HepG2 (cell line): ENCODE data around the gene ACTL7B. TPM values are rescaled to one million over a fixed set of nuclear protein-coding genes. Genes with fewer than 3 reads are reported as not detected.

Experiments used
- ARID2 ChIP-seq: sonication (generic); formaldehyde crosslinking; IDR thresholded peaks from 2 replicates; pipeline ENCODE4 v1.8.1; 2022; ENCODE audit warnings: mild to moderate bottlenecking, missing genetic modification reagents, borderline replicate concordance
- CCAR2 ChIP-seq: fragments of 200-400 bp; formaldehyde crosslinking; optimal IDR thresholded peaks from 2 replicates; pipeline ENCODE3; 2018; ENCODE audit warnings: low read depth, mild to moderate bottlenecking, low read length, moderate library complexity
- CENPBD1 ChIP-seq: sonication (generic); formaldehyde crosslinking; IDR thresholded peaks from 2 replicates; pipeline ENCODE4 v1.8.0; 2022; ENCODE audit warnings: missing genetic modification reagents, low read depth, mild to moderate bottlenecking, borderline replicate concordance
- HOMEZ ChIP-seq: IDR thresholded peaks from 2 replicates; pipeline ENCODE4 v1.6.1; 2016; ENCODE audit warnings: low read depth
- MBNL3 ChIP-seq: fragments of 250-450 bp; sonication (Bioruptor Pico); conservative IDR thresholded peaks from 2 replicates; pipeline ENCODE4 v1.8.0; 2022; ENCODE audit warnings: mild to moderate bottlenecking, inconsistent platforms
- MLLT10 ChIP-seq: sonication (generic); formaldehyde crosslinking; IDR thresholded peaks from 2 replicates; pipeline ENCODE4 v1.4.0; 2020; ENCODE audit warnings: missing genetic modification reagents
- MTA3 ChIP-seq: sonication (generic); formaldehyde crosslinking; IDR thresholded peaks from 2 replicates; pipeline ENCODE4 v1.4.0; 2020; ENCODE audit warnings: missing genetic modification reagents
- MTF1 ChIP-seq: sonication (generic); formaldehyde crosslinking; IDR thresholded peaks from 2 replicates; pipeline ENCODE4 v1.5.0; 2020; ENCODE audit warnings: missing genetic modification reagents
- NFATC3 ChIP-seq: sonication (generic); formaldehyde crosslinking; IDR thresholded peaks from 2 replicates; pipeline ENCODE4 v1.5.1; 2020; ENCODE audit warnings: mild to moderate bottlenecking, missing genetic modification reagents
- RXRB ChIP-seq: IDR thresholded peaks from 2 replicates; pipeline ENCODE4 v1.6.1; 2016; ENCODE audit warnings: borderline replicate concordance, missing genetic modification reagents, missing compliant biosample characterization
- SOX6 ChIP-seq, 2 experiments: fragments of 450-650 bp in 1 of 2; sonication (generic) in 1 of 2; formaldehyde crosslinking in 1 of 2; IDR thresholded peaks; 2 replicates each; pipeline versions ENCODE4 v1.4.0 to v1.6.1; 2017 to 2020; ENCODE audit warnings: antibody characterized with exemption in 1 of 2, mild to moderate bottlenecking in 1 of 2, missing genetic modification reagents in 1 of 2
- ZBTB46 ChIP-seq: sonication (generic); formaldehyde crosslinking; IDR thresholded peaks from 2 replicates; pipeline ENCODE4 v1.4.0; 2020; ENCODE audit warnings: mild to moderate bottlenecking, missing genetic modification reagents, borderline replicate concordance
- ZMAT3 ChIP-seq: sonication (generic); formaldehyde crosslinking; conservative IDR thresholded peaks from 2 replicates; pipeline ENCODE4 v1.7.0; 2021; ENCODE audit warnings: missing genetic modification reagents
- ZNF136 ChIP-seq: sonication (generic); formaldehyde crosslinking; IDR thresholded peaks from 2 replicates; pipeline ENCODE4 v1.8.1; 2022; ENCODE audit warnings: low read depth, mild to moderate bottlenecking, moderate library complexity, missing genetic modification reagents
- ZNF230 ChIP-seq: sonication (generic); formaldehyde crosslinking; IDR thresholded peaks from 2 replicates; pipeline ENCODE4 v1.4.0; 2020; ENCODE audit warnings: mild to moderate bottlenecking, missing genetic modification reagents
- ZNF30 ChIP-seq: sonication (generic); formaldehyde crosslinking; IDR thresholded peaks from 2 replicates; pipeline ENCODE4 v1.5.0; 2020; ENCODE audit warnings: mild to moderate bottlenecking, missing genetic modification reagents
- ZNF503 ChIP-seq: sonication (generic); formaldehyde crosslinking; IDR thresholded peaks from 2 replicates; pipeline ENCODE4 v1.4.0; 2020; ENCODE audit warnings: missing genetic modification reagents
- ZNF746 ChIP-seq: sonication (generic); formaldehyde crosslinking; IDR thresholded peaks from 2 replicates; pipeline ENCODE4 v1.8.0; 2022; ENCODE audit warnings: mild to moderate bottlenecking, missing genetic modification reagents
- polyA plus RNA-seq, 8 experiments: library from polyadenylated mRNA; depleted of rRNA in 3 of 8; stranded (reverse) in 7 of 8; unstranded in 1 of 8; fragments of >200 nt; fragmentation: Illumina TruSeq in 4 of 8; extraction: Trizol in 4 of 8; gene quantifications; 2 replicates each; pipeline versions ENCODE4 v1.2.1 to v1.2.3, GENCODE V29; 2011 to 2016; ENCODE audit warnings: low read depth in 4 of 8, missing spikeins in 1 of 8, mixed read lengths in 1 of 8; ENCODE audit not compliant: insufficient read depth in 1 of 8
- total RNA-seq, 5 experiments: library from RNA; depleted of rRNA; stranded (reverse); fragments of >200 nt; fragmentation: Illumina TruSeq; extraction: Trizol; gene quantifications; 2 replicates each; pipeline ENCODE4 v1.2.3, GENCODE V29; 2016; ENCODE audit warnings: low read depth in 1 of 5
- TF ChIP-seq, protein P1 (sequence below): sonication (generic); formaldehyde crosslinking; IDR thresholded peaks from 2 replicates; pipeline ENCODE4 v1.5.0; 2020; ENCODE audit warnings: missing genetic modification reagents
- TF ChIP-seq, protein P2 (sequence below): sonication (generic); formaldehyde crosslinking; IDR thresholded peaks from 2 replicates; pipeline ENCODE4 v1.4.0; 2020; ENCODE audit warnings: missing genetic modification reagents, mild to moderate bottlenecking, borderline replicate concordance

Gene ACTL7B
- total and polyA plus RNA-seq, 2 of the 13 experiments (the other 11 are each of a cell fraction or from before 2014, with no cell fraction given), result 0.07 to 0.11 TPM

GRCh38 chr9:108869092-108869725, 13.4 kb upstream of the ACTL7B start (continued):
- no peak for TF ChIP-seq ZBTB46 (CRISPR knock-in tag)
- TF ChIP-seq CCAR2, result no peak
- TF ChIP-seq ZNF503 (CRISPR knock-in tag), result no peak
- TF ChIP-seq, protein P1, sequence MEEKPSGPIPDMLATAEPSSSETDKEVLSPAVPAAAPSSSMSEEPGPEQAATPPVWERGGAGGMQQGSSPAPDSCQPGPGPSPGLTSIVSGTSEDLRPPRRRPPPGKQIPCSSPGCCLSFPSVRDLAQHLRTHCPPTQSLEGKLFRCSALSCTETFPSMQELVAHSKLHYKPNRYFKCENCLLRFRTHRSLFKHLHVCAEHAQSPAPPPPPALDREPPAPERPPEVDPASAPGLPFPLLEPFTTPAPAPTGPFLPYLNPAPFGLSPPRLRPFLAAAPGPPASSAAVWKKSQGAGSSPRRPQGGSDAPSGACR (CRISPR knock-in tag), result 0 out of 2 replicates have a peak, but pooled peaks have one; percentile 65
- TF ChIP-seq, protein P2, sequence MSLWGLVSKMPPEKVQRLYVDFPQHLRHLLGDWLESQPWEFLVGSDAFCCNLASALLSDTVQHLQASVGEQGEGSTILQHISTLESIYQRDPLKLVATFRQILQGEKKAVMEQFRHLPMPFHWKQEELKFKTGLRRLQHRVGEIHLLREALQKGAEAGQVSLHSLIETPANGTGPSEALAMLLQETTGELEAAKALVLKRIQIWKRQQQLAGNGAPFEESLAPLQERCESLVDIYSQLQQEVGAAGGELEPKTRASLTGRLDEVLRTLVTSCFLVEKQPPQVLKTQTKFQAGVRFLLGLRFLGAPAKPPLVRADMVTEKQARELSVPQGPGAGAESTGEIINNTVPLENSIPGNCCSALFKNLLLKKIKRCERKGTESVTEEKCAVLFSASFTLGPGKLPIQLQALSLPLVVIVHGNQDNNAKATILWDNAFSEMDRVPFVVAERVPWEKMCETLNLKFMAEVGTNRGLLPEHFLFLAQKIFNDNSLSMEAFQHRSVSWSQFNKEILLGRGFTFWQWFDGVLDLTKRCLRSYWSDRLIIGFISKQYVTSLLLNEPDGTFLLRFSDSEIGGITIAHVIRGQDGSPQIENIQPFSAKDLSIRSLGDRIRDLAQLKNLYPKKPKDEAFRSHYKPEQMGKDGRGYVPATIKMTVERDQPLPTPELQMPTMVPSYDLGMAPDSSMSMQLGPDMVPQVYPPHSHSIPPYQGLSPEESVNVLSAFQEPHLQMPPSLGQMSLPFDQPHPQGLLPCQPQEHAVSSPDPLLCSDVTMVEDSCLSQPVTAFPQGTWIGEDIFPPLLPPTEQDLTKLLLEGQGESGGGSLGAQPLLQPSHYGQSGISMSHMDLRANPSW, result 0 out of 2 replicates have a peak, but pooled peaks have one; percentile 14
- 0 out of 2 replicates have a peak, but pooled peaks have one; percentile 10 for TF ChIP-seq ZNF230 (CRISPR knock-in tag)
- TF ChIP-seq ZNF136 (CRISPR knock-in tag), result 0 out of 2 replicates have a peak, but pooled peaks have one; percentile 63
- TF ChIP-seq MTA3 (CRISPR knock-in tag), result no peak
- TF ChIP-seq NFATC3 (CRISPR knock-in tag), result 0 out of 2 replicates have a peak, but pooled peaks have one; percentile 80
- TF ChIP-seq SOX6 (IDR thresholded peaks at IDR 0.05), result no peak
- TF ChIP-seq SOX6 (CRISPR knock-in tag; IDR thresholded peaks at IDR 0.05), result peak; percentile 88
- no peak for TF ChIP-seq ZNF30
- no peak for TF ChIP-seq MLLT10
- TF ChIP-seq ZNF746, result no peak
- no peak for TF ChIP-seq ARID2 (CRISPR knock-in tag)
- TF ChIP-seq MTF1, result no peak
- TF ChIP-seq CENPBD1 (CRISPR knock-in tag), result no peak
- peak; percentile 72 for TF ChIP-seq HOMEZ (CRISPR knock-in tag)
- TF ChIP-seq MBNL3, result no peak
- TF ChIP-seq ZMAT3 (CRISPR knock-in tag), result 0 out of 2 replicates have a peak, but pooled peaks have one; percentile 20
- TF ChIP-seq RXRB (CRISPR knock-in tag), result peak; percentile 90; the same call in 1 of the 2 replicates
